SK-N-SH (cell line): Measurements from ENCODE around the gene LONP2. TPM values are rescaled to one million over a fixed set of nuclear protein-coding genes. Genes with fewer than 3 reads are reported as not detected.

Experiments
- CTCF ChIA-PET: fragments of 300-600, 350-600 bp; formaldehyde crosslinking; extraction: SDS; loops from one replicate; lab custom pipeline; 2021; lab: Yijun Ruan, JAX
- POLR2A ChIA-PET: fragments of 350-600 bp; sonication (Branson Sonifier 250); formaldehyde crosslinking; extraction: SDS; loops from one replicate; lab custom pipeline; 2020; ENCODE audit warnings: antibody characterized with exemption, inconsistent platforms; lab: Yijun Ruan, JAX
- DNase-seq: peaks from one replicate; pipeline ENCODE4 v3.0.0; 2012
- H2AFZ ChIP-seq: fragments of 200-600 bp; sonication (generic); 2 replicates; pipeline ENCODE4 v1.8.1; 2016; ENCODE audit warnings: antibody characterized with exemption, mild to moderate bottlenecking, low read depth
- H3F3A ChIP-seq: fragments of 200-600 bp; sonication (generic); replicated peaks from 2 replicates; pipeline ENCODE3; 2016; ENCODE audit warnings: antibody characterized with exemption, mild to moderate bottlenecking; ENCODE audit not compliant: insufficient read depth
- H3K27ac ChIP-seq, 2 experiments: fragments of 200-500 bp in 1 of 2; fragments of 200-600 bp in 1 of 2; sonication (Bioruptor generic) in 1 of 2; sonication (generic), shearing (Covaris generic) in 1 of 2; 2 replicates each; pipeline versions ENCODE4 v1.5.1 to v1.6.1; 2014 to 2016; ENCODE audit warnings: low read depth in 2 of 2, inconsistent platforms in 1 of 2, low read length in 1 of 2, mild to moderate bottlenecking in 1 of 2, mixed read lengths in 1 of 2
- H3K27me3 ChIP-seq: fragments of 200-600 bp; sonication (generic), shearing (Covaris generic); 2 replicates; pipeline ENCODE4 v1.6.1; 2016; ENCODE audit warnings: mixed run types; ENCODE audit not compliant: insufficient read depth
- H3K36me3 ChIP-seq, 2 experiments: fragments of 200-500 bp in 1 of 2; fragments of 200-600 bp in 1 of 2; sonication (Bioruptor generic) in 1 of 2; sonication (generic) in 1 of 2; replicated peaks in 1 of 2; 2 replicates each; pipeline versions ENCODE3 to v1.5.1; 2014 to 2016; ENCODE audit warnings: low read length in 1 of 2, mild to moderate bottlenecking in 1 of 2; ENCODE audit not compliant: insufficient read depth in 2 of 2, control insufficient read depth in 1 of 2
- H3K4me1 ChIP-seq, 2 experiments: fragments of 200-500 bp in 1 of 2; fragments of 200-600 bp in 1 of 2; sonication (Bioruptor generic) in 1 of 2; sonication (generic), shearing (Covaris generic) in 1 of 2; 2 replicates each; pipeline versions ENCODE4 v1.5.1 to v1.6.1; 2014 to 2016; ENCODE audit warnings: low read depth in 1 of 2, low read length in 1 of 2, mixed run types in 1 of 2; ENCODE audit not compliant: insufficient read depth in 2 of 2, control insufficient read depth in 1 of 2
- H3K4me2 ChIP-seq: fragments of 200-600 bp; sonication (generic), shearing (Covaris generic); 2 replicates; pipeline ENCODE4 v1.6.1; 2017; ENCODE audit warnings: mixed run types
- H3K4me3 ChIP-seq, 2 experiments: fragments of 200-500 bp in 1 of 2; fragments of 200-600 bp in 1 of 2; sonication (Bioruptor generic) in 1 of 2; sonication (generic), shearing (Covaris generic) in 1 of 2; 2 replicates each; pipeline versions ENCODE4 v1.5.1 to v1.8.1; 2014 to 2016; ENCODE audit warnings: low read depth in 2 of 2, inconsistent platforms in 1 of 2, low read length in 1 of 2, mild to moderate bottlenecking in 1 of 2, mixed read lengths in 1 of 2, moderate library complexity in 1 of 2
- H3K79me2 ChIP-seq: fragments of 200-600 bp; sonication (generic); 2 replicates; pipeline ENCODE4 v1.8.1; 2017; ENCODE audit warnings: mild to moderate bottlenecking; ENCODE audit not compliant: insufficient read depth
- H3K9ac ChIP-seq: fragments of 200-600 bp; sonication (generic); 2 replicates; pipeline ENCODE4 v1.6.1; 2017; ENCODE audit warnings: mixed run types
- H3K9me2 ChIP-seq: fragments of 200-600 bp; sonication (generic); 2 replicates; pipeline ENCODE4 v1.6.1; 2017; ENCODE audit warnings: mixed run types
- H3K9me3 ChIP-seq: fragments of 200-600 bp; sonication (generic); 2 replicates; pipeline ENCODE4 v1.6.1; 2017; ENCODE audit warnings: mixed run types, mild to moderate bottlenecking, moderate library complexity
- H4K20me1 ChIP-seq: fragments of 200-600 bp; sonication (generic); 2 replicates; pipeline ENCODE4 v1.6.1; 2017; ENCODE audit warnings: mild to moderate bottlenecking, mixed run types; ENCODE audit not compliant: insufficient read depth
- CHD2 ChIP-seq: fragments of 150-350 bp; IDR thresholded peaks from 2 replicates; pipeline ENCODE4 v1.6.1; 2018; ENCODE audit warnings: low read length; ENCODE audit not compliant: partially characterized antibody
- EP300 ChIP-seq, 2 experiments: IDR thresholded peaks; 2 replicates each; pipeline versions ENCODE4 v1.4.0 to v1.6.1; 2012; ENCODE audit warnings: borderline replicate concordance in 1 of 2, low read depth in 1 of 2, low read length in 1 of 2
- FOXJ3 ChIP-seq: sonication (generic); formaldehyde crosslinking; IDR thresholded peaks from 2 replicates; pipeline ENCODE4 v1.5.1; 2020; ENCODE audit warnings: mild to moderate bottlenecking, missing genetic modification reagents
- JUND ChIP-seq: IDR thresholded peaks from 2 replicates; pipeline ENCODE4 v1.4.0; 2012
- NRF1 ChIP-seq: IDR thresholded peaks from 2 replicates; pipeline ENCODE4 v1.6.1; 2012; ENCODE audit warnings: low read depth, mild to moderate bottlenecking, low read length
- PBX3 ChIP-seq: IDR thresholded peaks from 2 replicates; pipeline ENCODE4; 2012
- RCOR1 ChIP-seq: fragments of 150-350 bp; IDR thresholded peaks from 2 replicates; pipeline ENCODE4 v1.6.1; 2017; ENCODE audit warnings: antibody characterized with exemption, low read length
- RFX5 ChIP-seq: IDR thresholded peaks from 2 replicates; pipeline ENCODE4 v1.6.1; 2012; ENCODE audit warnings: mild to moderate bottlenecking, improper control_type of control experiment, low read length
- RXRA ChIP-seq: IDR thresholded peaks from 2 replicates; pipeline ENCODE4 v1.4.0; 2012; ENCODE audit warnings: low read depth, mild to moderate bottlenecking, borderline replicate concordance
- SMC3 ChIP-seq: IDR thresholded peaks from 2 replicates; pipeline ENCODE4 v1.6.1; 2012; ENCODE audit warnings: low read depth, low read length, improper control_type of control experiment
- TAF1 ChIP-seq: IDR thresholded peaks from 2 replicates; pipeline ENCODE4 v1.6.1; 2012; ENCODE audit warnings: low read depth, mild to moderate bottlenecking, low read length, moderate library complexity, borderline replicate concordance
- TCF12 ChIP-seq: IDR thresholded peaks from 2 replicates; pipeline ENCODE4 v1.4.0; 2012
- TEAD4 ChIP-seq: IDR thresholded peaks from 2 replicates; pipeline ENCODE4 v1.4.0; 2012; ENCODE audit warnings: mild to moderate bottlenecking, borderline replicate concordance; ENCODE audit not compliant: insufficient read depth
- USF1 ChIP-seq: IDR thresholded peaks from 2 replicates; pipeline ENCODE4 v1.4.0; 2012; ENCODE audit warnings: low read depth, borderline replicate concordance
- YY1 ChIP-seq: IDR thresholded peaks from 2 replicates; pipeline ENCODE4 v1.4.0; 2012; ENCODE audit warnings: low read depth, mild to moderate bottlenecking
- WGBS: methylation state at CpG from one replicate; pipeline ENCODE4 v1.1.6; 2017; ENCODE audit warnings: low lambda C conversion rate; 5-methylcytosine and 5-hydroxymethylcytosine counted together
- polyA plus RNA-seq, 3 experiments: library from polyadenylated mRNA; depleted of rRNA; stranded (reverse); fragments of >200 nt; gene quantifications; 2 replicates each; pipeline ENCODE4 v1.2.3, GENCODE V29; 2012
- TF ChIP-seq, protein P1 (sequence below): fragments of 150-350 bp; IDR thresholded peaks from 2 replicates; pipeline ENCODE4 v1.6.1; 2017; ENCODE audit warnings: antibody characterized with exemption, low read length, low read depth, borderline replicate concordance

The LONP2 gene
- polyA plus RNA-seq, 1 of the 3 experiments (the other 2 are of a cell fraction): 22.4 TPM

DNA sequence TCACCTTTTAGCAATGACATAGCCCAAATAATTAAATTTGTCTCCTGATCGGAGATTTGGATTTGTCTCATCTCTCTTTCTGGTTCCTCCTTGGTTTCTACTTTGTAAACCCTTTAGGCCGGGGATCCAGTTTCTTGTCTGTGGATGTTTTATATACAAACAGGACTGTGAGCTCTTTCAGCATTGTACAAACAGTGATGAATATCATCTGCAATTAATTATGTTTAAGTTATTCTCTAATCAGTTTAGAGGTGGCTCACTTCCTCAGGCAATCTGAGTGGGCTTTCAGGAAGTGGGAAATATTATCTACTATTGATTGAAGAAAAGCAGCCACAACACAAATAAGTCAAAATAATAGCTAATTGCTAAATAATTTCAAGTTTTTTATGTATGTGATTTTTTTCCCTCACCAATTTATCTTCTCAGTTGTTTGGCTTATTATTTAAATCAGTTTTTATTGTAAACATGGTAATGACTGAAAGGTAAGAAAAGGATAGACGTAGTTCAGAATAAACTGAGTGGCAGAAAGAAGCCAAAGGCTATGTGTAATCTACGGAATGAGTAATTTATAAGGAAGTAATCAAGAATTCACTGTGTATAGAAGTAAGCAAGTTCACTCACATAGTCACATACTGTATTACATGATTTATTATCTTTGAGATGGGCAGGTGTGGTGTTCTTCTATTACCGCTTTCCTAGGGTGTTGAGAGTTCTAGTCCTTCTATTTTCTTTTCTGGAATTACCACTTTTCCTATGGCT lies 6.6 kb downstream of the LONP2 start:
- TF ChIP-seq USF1 (no peak), CHD2 (peak; percentile 13), PBX3 (no peak), TAF1 (no peak), SMC3 (no peak), EP300 (IDR thresholded peaks at IDR 0.05; ENCODE audit: borderline replicate concordance in 1 of 2, low read depth in 1 of 2, low read length in 1 of 2) (peak in 1 of 2 experiments; percentile 47; a peak in 1 of 4 replicates), RCOR1 (peak; percentile 30; the same call in 1 of the 2 replicates), TCF12 (peak; percentile 15; the same call in 1 of the 2 replicates)
- POLR2A ChIA-PET: no interaction called here
- no peaks in the 10 kb centered on the region for H3K9me3 ChIP-seq
- peaks cover 19 to 22% of the 10 kb centered on the region in 2 experiments for H3K36me3 ChIP-seq
- CTCF ChIA-PET: interaction anchor here (0.8 to 1.1 kb wide), 2 partner anchors 379 to 380 kb away, joined by 3 read pairs; no protein-coding TSS in a partner anchor
- H3F3A ChIP-seq: no peaks in the 10 kb centered on the region
- no peak overlapping the region for H2AFZ ChIP-seq
- WGBS: 86% methylated on average over 5 of the region's 5 CpGs
- peaks cover 78% of the 10 kb centered on the region for H3K79me2 ChIP-seq
- no peaks in the 10 kb centered on the region for H3K27me3 ChIP-seq
- H3K9ac ChIP-seq: no peak overlapping the region
- peaks cover 22% of the 10 kb centered on the region; the same call in 1 of the 2 replicates for H4K20me1 ChIP-seq
- H3K9me2 ChIP-seq: no peaks in the 10 kb centered on the region
- no peak overlapping the region for H3K4me3 ChIP-seq
- H3K27ac ChIP-seq: no peak overlapping the region
- peak; percentile 37 for DNase-seq
- no peak overlapping the region for H3K4me2 ChIP-seq
- peaks cover 2 to 6% of the 10 kb centered on the region in 2 experiments; a peak in 3 of 4 replicates for H3K4me1 ChIP-seq

- H2AFZ ChIP-seq: no peak overlapping the region
- no peaks in the 10 kb centered on the region for H3F3A ChIP-seq
- H3K9ac ChIP-seq: no peak overlapping the region
- ChIA-PET POLR2A (no interaction called here), CTCF (interaction anchor here (1.1 kb wide), 1 partner anchor 378 kb away, joined by 3 read pairs; no protein-coding TSS in a partner anchor)
- 88% methylated on average over 5 of the region's 5 CpGs for WGBS
- H3K27ac ChIP-seq: no peak overlapping the region
- H3K4me1 ChIP-seq: no peaks in the 10 kb centered on the region; a peak in 3 of 4 replicates
- DNase-seq: no peak
- H3K79me2 ChIP-seq: peaks cover 70% of the 10 kb centered on the region
- H3K4me2 ChIP-seq: no peak overlapping the region
- H3K9me2 ChIP-seq: no peaks in the 10 kb centered on the region
- no peaks in the 10 kb centered on the region for H3K27me3 ChIP-seq
- H3K36me3 ChIP-seq: peaks cover 29 to 34% of the 10 kb centered on the region in 2 experiments
- peaks cover 15% of the 10 kb centered on the region; the same call in 1 of the 2 replicates for H4K20me1 ChIP-seq
- no peak overlapping the region for H3K4me3 ChIP-seq
- no peaks in the 10 kb centered on the region for H3K9me3 ChIP-seq
- no peak for TF ChIP-seq TAF1
- TF ChIP-seq YY1: no peak
- TF ChIP-seq RXRA: no peak
- TF ChIP-seq PBX3: no peak
- TF ChIP-seq NRF1: no peak
- TF ChIP-seq RFX5: no peak
- no peak for TF ChIP-seq CHD2
- TF ChIP-seq, protein P1, sequence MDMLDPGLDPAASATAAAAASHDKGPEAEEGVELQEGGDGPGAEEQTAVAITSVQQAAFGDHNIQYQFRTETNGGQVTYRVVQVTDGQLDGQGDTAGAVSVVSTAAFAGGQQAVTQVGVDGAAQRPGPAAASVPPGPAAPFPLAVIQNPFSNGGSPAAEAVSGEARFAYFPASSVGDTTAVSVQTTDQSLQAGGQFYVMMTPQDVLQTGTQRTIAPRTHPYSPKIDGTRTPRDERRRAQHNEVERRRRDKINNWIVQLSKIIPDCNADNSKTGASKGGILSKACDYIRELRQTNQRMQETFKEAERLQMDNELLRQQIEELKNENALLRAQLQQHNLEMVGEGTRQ: no peak
- no peak for TF ChIP-seq TCF12
- no peak for TF ChIP-seq TEAD4
- TF ChIP-seq FOXJ3 (CRISPR knock-in tag): no peak
- TF ChIP-seq SMC3: no peak
- no peak for TF ChIP-seq JUND
These were observed 7.9 kb downstream of the LONP2 start for GRCh38 chr16:48252013-48252412.
